Measurements from ENCODE around the gene CCND2. TPM values are rescaled to one million over a fixed set of nuclear protein-coding genes. Genes with fewer than 3 reads are reported as not detected.

The CCND2 gene
- total and polyA plus RNA-seq, 5 experiments from 2014 or later = 69.3 to 94.1 (median 89.3) TPM

- peaks cover 3 to 17% (median 11%) of the 10 kb centered on the region in 4 donors for H3K4me1 Mint-ChIP-seq
- H3K27ac Mint-ChIP-seq = peak overlapping the region in 6 of 10 donors; percentile 39 to 75 (median 66)
- POLR2A ChIA-PET = no interaction called here
- H3K27me3 Mint-ChIP-seq = no peaks in the 10 kb centered on the region
- DNase-seq = no peak
- H3K36me3 Mint-ChIP-seq = peaks cover 5 to 97% (median 20%) of the 10 kb centered on the region in 3 donors
- no peak for ATAC-seq
- no peaks in the 10 kb centered on the region for H3K9me3 Mint-ChIP-seq
- H3K4me3 Mint-ChIP-seq = no peak overlapping the region
Measured at GRCh38 chr12:4302881-4303280, 29.3 kb downstream of the CCND2 start.

GRCh38 chr12:4303750-4304149 is 30.2 kb downstream of the CCND2 start:
- Mint-ChIP-seq H3K27ac (peak overlapping the region in 7 of 10 donors; percentile 37 to 75 (median 57)), H3K27me3 (no peaks in the 10 kb centered on the region), H3K36me3 (peaks cover 5 to 94% (median 20%) of the 10 kb centered on the region in 3 donors), H3K4me1 (peaks cover 3 to 13% (median 11%) of the 10 kb centered on the region in 4 donors), H3K4me3 (no peak overlapping the region), H3K9me3 (no peaks in the 10 kb centered on the region)
- POLR2A ChIA-PET = no interaction called here
- ATAC-seq = no peak
- DNase-seq = no peak

DNA sequence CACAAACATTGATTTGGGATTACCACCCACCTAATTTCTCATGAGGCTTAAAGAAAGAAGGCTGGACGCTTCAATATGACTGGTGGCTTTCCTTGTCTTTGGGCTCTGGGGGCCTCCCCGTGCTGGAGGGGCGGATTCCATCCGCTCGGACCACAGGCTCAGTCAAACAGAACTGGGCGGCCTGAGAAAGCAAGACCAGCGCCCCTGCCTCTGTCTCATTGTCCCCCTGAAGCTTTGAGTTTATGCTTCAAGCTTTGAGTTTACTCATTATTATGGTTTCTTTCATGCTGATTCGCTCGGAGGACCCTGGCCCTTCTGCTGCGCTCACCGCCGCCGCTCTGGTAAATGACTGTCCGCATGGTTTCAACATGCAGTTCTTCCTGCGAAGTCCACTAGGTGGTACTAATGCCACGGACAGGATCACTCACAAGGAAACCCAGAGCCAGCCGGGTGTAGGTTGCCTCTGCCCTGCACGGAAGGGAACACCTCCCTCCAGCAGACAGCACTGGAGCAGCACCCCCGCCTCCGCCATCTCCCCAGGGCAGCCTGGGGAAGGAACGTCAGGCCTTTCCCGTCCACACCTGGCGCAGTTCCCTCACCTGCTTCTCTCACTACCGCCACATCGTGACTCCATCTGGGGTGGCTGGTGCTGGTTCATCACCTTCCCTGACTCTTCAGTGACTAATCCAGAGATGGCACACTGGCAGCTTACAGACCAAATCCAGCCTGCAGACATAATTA is 34.2 kb downstream of the CCND2 start:
- H3K4me1 Mint-ChIP-seq = peaks cover 0 to 6% (median 3%) of the 10 kb centered on the region in 4 donors
- POLR2A ChIA-PET = no interaction called here
- no peak for DNase-seq
- H3K36me3 Mint-ChIP-seq = peaks cover 0 to 66% (median 6%) of the 10 kb centered on the region in 3 donors
- peak overlapping the region in 5 of 10 donors; percentile 11 to 71 (median 33) for H3K27ac Mint-ChIP-seq
- ATAC-seq = no peak
- H3K27me3 Mint-ChIP-seq = no peaks in the 10 kb centered on the region
- no peak overlapping the region for H3K4me3 Mint-ChIP-seq
- no peaks in the 10 kb centered on the region for H3K9me3 Mint-ChIP-seq

- POLR2A ChIA-PET = no interaction called here
- Mint-ChIP-seq H3K27ac (peak overlapping the region in 7 of 10 donors; percentile 11 to 84 (median 61)), H3K36me3 (peaks cover 0 to 60% (median 4%) of the 10 kb centered on the region in 3 donors), H3K4me1 (peaks cover 0 to 4% (median 2%) of the 10 kb centered on the region in 4 donors), H3K27me3 (no peaks in the 10 kb centered on the region), H3K9me3 (no peaks in the 10 kb centered on the region), H3K4me3 (no peak overlapping the region)
- ATAC-seq = no peak
- DNase-seq = no peak
Measured at GRCh38 chr12:4308334-4308950, 34.9 kb downstream of the CCND2 start.

DNA sequence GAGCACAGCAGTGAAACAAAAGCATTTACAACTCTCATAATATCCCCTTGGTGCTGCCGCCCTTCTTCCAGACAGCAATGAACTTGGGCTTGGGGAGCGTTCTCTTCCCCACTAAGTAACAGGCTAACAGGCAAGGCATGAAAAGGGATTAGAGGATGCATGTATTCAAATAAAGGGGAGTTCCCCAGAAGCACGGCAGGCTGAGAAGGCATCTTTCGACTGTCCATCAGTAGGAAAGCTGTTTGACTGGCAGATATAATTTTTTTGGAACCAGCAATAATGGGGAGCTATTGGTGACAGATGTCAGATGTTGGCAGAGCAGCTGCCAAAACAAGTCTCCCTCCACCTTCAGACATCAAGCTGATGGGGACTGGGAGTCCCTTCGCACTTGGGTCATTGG is 38.2 kb downstream of the CCND2 start:
- ATAC-seq (no peak), DNase-seq (no peak)
- Mint-ChIP-seq H3K27ac (peak overlapping the region in 1 of 10 donors; percentile 8), H3K9me3 (no peaks in the 10 kb centered on the region), H3K27me3 (no peaks in the 10 kb centered on the region), H3K36me3 (peaks cover 0 to 29% (median 4%) of the 10 kb centered on the region in 3 donors), H3K4me3 (no peak overlapping the region), H3K4me1 (no peaks in the 10 kb centered on the region)
- POLR2A ChIA-PET = no interaction called here

GRCh38 chr12:4312251-4312650 is 38.7 kb downstream of the CCND2 start:
- no peaks in the 10 kb centered on the region for H3K4me1 Mint-ChIP-seq
- POLR2A ChIA-PET = no interaction called here
- peaks cover 0 to 24% (median 4%) of the 10 kb centered on the region in 3 donors for H3K36me3 Mint-ChIP-seq
- no peaks in the 10 kb centered on the region for H3K9me3 Mint-ChIP-seq
- H3K27ac Mint-ChIP-seq = no peak overlapping the region
- no peak for ATAC-seq
- DNase-seq = no peak
- no peaks in the 10 kb centered on the region for H3K27me3 Mint-ChIP-seq
- no peak overlapping the region for H3K4me3 Mint-ChIP-seq

GRCh38 chr12:4320497-4320852 is 46.9 kb downstream of the CCND2 start:
- DNase-seq = peak in 1 of 10 donors; percentile 8
- Mint-ChIP-seq H3K9me3 (no peaks in the 10 kb centered on the region), H3K27me3 (peaks cover 0 to 2% (median 0%) of the 10 kb centered on the region in 5 donors), H3K27ac (peak overlapping the region; percentile 89 to 97 (median 92)), H3K36me3 (peaks cover 0 to 6% (median 4%) of the 10 kb centered on the region in 3 donors), H3K4me1 (peaks cover 20 to 42% (median 37%) of the 10 kb centered on the region in 4 donors), H3K4me3 (peak overlapping the region; percentile 90 to 97 (median 94))
- POLR2A ChIA-PET = interaction anchor here (1.3 to 1.9 kb wide), 3 partner anchors 12 to 49 kb away, joined by 4 to 8 read pairs (median 6); no protein-coding TSS in a partner anchor
- ATAC-seq = peak; percentile 23 to 42

DNA sequence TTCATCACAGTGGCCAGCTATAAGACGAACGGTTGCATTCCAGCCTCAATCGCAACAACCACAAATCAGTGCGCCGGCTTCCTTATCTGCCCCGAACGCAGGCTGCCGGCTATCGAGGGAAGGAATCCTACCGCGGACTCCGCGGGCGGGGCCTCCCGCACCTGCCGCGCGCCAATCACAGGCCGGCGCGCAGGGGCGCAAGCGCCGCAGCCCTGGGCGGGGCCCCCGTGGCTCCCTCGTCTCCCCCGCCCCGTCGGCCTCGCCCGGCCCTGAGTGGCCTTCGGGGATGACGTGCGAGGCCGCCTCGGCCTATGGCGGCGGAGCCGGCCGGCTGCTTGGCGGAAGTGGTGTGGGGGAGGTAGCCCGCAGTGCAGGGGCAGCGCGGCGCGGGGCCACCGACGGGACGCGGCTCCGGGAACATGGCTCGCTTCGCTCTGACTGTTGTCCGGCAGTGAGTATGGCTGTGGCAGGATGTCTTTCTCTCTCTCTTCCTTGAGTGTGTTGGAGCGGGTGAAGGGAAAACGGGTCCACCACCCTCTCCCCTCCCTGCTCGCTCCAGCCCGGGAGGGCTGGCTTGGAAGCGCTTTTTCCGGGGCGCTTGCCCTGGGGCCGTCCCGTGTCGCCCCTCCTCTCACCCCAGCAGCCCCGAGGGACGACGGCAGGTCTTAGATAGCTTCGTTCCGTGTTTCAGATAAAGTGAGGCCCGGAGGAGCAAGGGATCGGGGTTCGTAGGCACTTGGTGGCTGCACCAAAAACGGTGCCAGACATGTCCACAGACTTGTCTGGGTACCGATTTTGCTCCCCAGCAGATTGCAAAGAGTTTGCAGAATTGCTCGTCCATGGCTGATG is 47.5 kb downstream of the CCND2 start, which contains the start of gene TIGAR:
TSS of gene TIGAR (plus strand) at position 361 of the 849 bp plus-strand sequence. CDS start at position 420, 59 bp downstream.
- DNase-seq (peak; percentile 86 to 93 (median 90)), ATAC-seq (peak; percentile 94)
- peak within 1 kb of the TSS; percentile 90 to 97 (median 94) for H3K4me3 Mint-ChIP-seq
- peaks cover 0 to 2% (median 0%) of the 10 kb centered on the region in 5 donors for H3K27me3 Mint-ChIP-seq
- H3K27ac Mint-ChIP-seq = peak within 1 kb of the TSS; percentile 90 to 97 (median 94)
- H3K9me3 Mint-ChIP-seq = no peaks in the 10 kb centered on the region
- peaks cover 20 to 42% (median 41%) of the 10 kb centered on the region in 4 donors for H3K4me1 Mint-ChIP-seq
- POLR2A ChIA-PET = interaction anchor here (1.0 to 1.9 kb wide), 6 partner anchors 12 to 568 kb away, joined by 3 to 8 read pairs (median 4); partner anchors contain the start of gene CRACR2A
- peaks cover 0 to 7% (median 6%) of the 10 kb centered on the region in 3 donors for H3K36me3 Mint-ChIP-seq

GRCh38 chr12:4322726-4323125 is 49.2 kb downstream of the CCND2 start:
- POLR2A ChIA-PET = no interaction called here
- H3K4me1 Mint-ChIP-seq = peaks cover 20 to 50% (median 43%) of the 10 kb centered on the region in 4 donors

More at GRCh38 chr12:4322726-4323125, 49.2 kb downstream of the CCND2 start:
- H3K4me3 Mint-ChIP-seq = peak overlapping the region in 9 of 10 donors; percentile 8 to 92 (median 69)
- ATAC-seq = no peak
- H3K27ac Mint-ChIP-seq = peak overlapping the region in 9 of 10 donors; percentile 11 to 91 (median 72)
- DNase-seq = no peak
- H3K27me3 Mint-ChIP-seq = peaks cover 0 to 2% (median 0%) of the 10 kb centered on the region in 5 donors
- H3K36me3 Mint-ChIP-seq = peaks cover 0 to 7% (median 6%) of the 10 kb centered on the region in 3 donors
- no peaks in the 10 kb centered on the region for H3K9me3 Mint-ChIP-seq

Other genes starting within 250 kb of the CCND2 start
- 10 to 100 TPM; 10.6 to 14.0 TPM for gene TIGAR, start 47.5 kb downstream of the CCND2 start, total RNA-seq
- 1 to 10 TPM; 2.1 to 4.2 (median 2.5) TPM for gene TIGAR, start 47.5 kb downstream of the CCND2 start, polyA plus RNA-seq
- not detected for gene FGF23, start 106.0 kb downstream of the CCND2 start, total RNA-seq
- gene FGF23, start 106.0 kb downstream of the CCND2 start, polyA plus RNA-seq = not detected
- gene FGF6, start 172.1 kb downstream of the CCND2 start, total RNA-seq = not detected
- gene FGF6, start 172.1 kb downstream of the CCND2 start, polyA plus RNA-seq = not detected

Data from naive thymus-derived CD8-positive, alpha-beta T cell (primary cell).